ENCODE results near the gene TLR8. TPM values are rescaled to one million over a fixed set of nuclear protein-coding genes. Genes with fewer than 3 reads are reported as not detected.

Gene TLR8
- total RNA-seq, 1 donor from 2014 or later, result not detected

DNA sequence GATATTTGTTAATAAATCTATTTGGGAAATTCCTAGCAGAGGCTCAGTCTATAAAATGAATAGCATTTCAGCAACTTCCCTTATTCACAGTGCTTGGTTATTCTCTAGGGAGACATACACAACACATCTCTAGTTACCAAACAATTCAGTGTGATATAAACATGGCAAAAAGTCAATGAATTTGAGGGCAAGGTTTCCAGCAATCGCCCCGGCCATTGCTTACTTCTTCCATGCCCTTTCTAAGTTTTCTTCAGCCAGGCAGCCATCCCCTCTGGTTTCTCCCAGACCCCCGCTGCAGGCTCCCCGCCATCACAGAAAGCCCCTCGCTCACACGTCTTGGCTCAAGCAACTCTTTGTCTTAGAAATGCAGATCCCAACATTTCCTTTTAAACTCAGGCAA is 35.2 kb upstream of the TLR8 start:
- no peak overlapping the region for H3K4me3 ChIP-seq (ENCODE audit: insufficient read depth, low read depth, low read length)
- no peak overlapping the region for H3K27ac Mint-ChIP-seq (ENCODE audit: unreplicated experiment)
- H3K9me3 ChIP-seq (ENCODE audit: insufficient read depth, low read depth, low read length), result no peaks in the 10 kb centered on the region
- H3K36me3 Mint-ChIP-seq (ENCODE audit: low read depth, unreplicated experiment), result no peaks in the 10 kb centered on the region
- H3K4me2 ChIP-seq (ENCODE audit: low read length), result no peak overlapping the region
- no peaks in the 10 kb centered on the region for H3K4me1 ChIP-seq (ENCODE audit: insufficient read depth, low read length)
- no peaks in the 10 kb centered on the region for H3K4me1 Mint-ChIP-seq (ENCODE audit: low read depth, unreplicated experiment)
- no peak overlapping the region for H2AFZ ChIP-seq (ENCODE audit: low read depth, low read length)
- H3K79me2 ChIP-seq (ENCODE audit: insufficient read depth, low read length), result no peaks in the 10 kb centered on the region
- no peak overlapping the region for H3K4me3 Mint-ChIP-seq (ENCODE audit: unreplicated experiment)
- H3K27me3 Mint-ChIP-seq (ENCODE audit: low read depth, unreplicated experiment), result peaks cover 2% of the 10 kb centered on the region
- no peak for FAIRE-seq
- TF ChIP-seq, protein P1, sequence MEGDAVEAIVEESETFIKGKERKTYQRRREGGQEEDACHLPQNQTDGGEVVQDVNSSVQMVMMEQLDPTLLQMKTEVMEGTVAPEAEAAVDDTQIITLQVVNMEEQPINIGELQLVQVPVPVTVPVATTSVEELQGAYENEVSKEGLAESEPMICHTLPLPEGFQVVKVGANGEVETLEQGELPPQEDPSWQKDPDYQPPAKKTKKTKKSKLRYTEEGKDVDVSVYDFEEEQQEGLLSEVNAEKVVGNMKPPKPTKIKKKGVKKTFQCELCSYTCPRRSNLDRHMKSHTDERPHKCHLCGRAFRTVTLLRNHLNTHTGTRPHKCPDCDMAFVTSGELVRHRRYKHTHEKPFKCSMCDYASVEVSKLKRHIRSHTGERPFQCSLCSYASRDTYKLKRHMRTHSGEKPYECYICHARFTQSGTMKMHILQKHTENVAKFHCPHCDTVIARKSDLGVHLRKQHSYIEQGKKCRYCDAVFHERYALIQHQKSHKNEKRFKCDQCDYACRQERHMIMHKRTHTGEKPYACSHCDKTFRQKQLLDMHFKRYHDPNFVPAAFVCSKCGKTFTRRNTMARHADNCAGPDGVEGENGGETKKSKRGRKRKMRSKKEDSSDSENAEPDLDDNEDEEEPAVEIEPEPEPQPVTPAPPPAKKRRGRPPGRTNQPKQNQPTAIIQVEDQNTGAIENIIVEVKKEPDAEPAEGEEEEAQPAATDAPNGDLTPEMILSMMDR (IDR thresholded peaks at IDR 0.05; ENCODE audit: insufficient read depth, low read depth, low read length), result no peak
- H3K36me3 ChIP-seq (ENCODE audit: insufficient read depth, low read length), result no peaks in the 10 kb centered on the region
- H3K27ac ChIP-seq (ENCODE audit: low read depth, low read length), result no peak overlapping the region
- no peaks in the 10 kb centered on the region for H3K27me3 ChIP-seq (ENCODE audit: insufficient read depth, low read length)
- H4K20me1 ChIP-seq (ENCODE audit: insufficient read depth, low read length), result no peaks in the 10 kb centered on the region
- no peak overlapping the region for H3K9ac ChIP-seq (ENCODE audit: low read length)
- no peak for DNase-seq (ENCODE audit: low read depth)
- no peaks in the 10 kb centered on the region for H3K9me3 Mint-ChIP-seq (ENCODE audit: unreplicated experiment)

DNA sequence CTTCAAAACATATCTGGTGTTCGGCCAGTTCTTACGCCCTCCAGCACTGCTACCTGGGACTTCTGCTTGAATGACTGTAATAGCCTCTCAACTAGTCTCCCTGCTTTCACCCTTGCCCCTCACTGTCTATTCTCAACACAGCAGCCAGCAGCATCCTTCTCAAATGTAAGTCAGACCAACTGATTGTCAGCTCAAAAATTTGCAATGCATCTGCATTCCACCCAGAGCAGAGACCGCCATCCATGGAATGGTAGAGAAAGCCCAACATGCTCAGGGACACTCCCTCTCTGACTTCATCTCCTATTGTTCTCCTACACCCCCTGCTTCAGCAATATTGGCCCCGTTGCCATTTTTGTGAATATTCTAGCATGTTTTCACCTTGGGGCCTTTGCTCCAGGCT is 33.7 kb upstream of the TLR8 start:
- H3K79me2 ChIP-seq (ENCODE audit: insufficient read depth, low read length), result no peaks in the 10 kb centered on the region
- H3K27ac ChIP-seq (ENCODE audit: low read depth, low read length), result no peak overlapping the region
- DNase-seq (ENCODE audit: low read depth) (no peak), FAIRE-seq (no peak)
- TF ChIP-seq, protein P1 (IDR thresholded peaks at IDR 0.05; ENCODE audit: insufficient read depth, low read depth, low read length), result no peak
- TF ChIP-seq EZH2 (IDR thresholded peaks at IDR 0.05; ENCODE audit: insufficient read depth, low read length), result no peak
- H3K4me3 ChIP-seq (ENCODE audit: insufficient read depth, low read depth, low read length), result no peak overlapping the region
- no peak overlapping the region for H3K9ac ChIP-seq (ENCODE audit: low read length)
- no peak overlapping the region for H3K4me2 ChIP-seq (ENCODE audit: low read length)
- H3K4me1 Mint-ChIP-seq (ENCODE audit: low read depth, unreplicated experiment), result no peaks in the 10 kb centered on the region
- H3K36me3 Mint-ChIP-seq (ENCODE audit: low read depth, unreplicated experiment), result no peaks in the 10 kb centered on the region
- no peaks in the 10 kb centered on the region for H3K27me3 ChIP-seq (ENCODE audit: insufficient read depth, low read length)
- no peaks in the 10 kb centered on the region for H3K9me3 Mint-ChIP-seq (ENCODE audit: unreplicated experiment)
- H4K20me1 ChIP-seq (ENCODE audit: insufficient read depth, low read length), result no peaks in the 10 kb centered on the region
- H3K9me3 ChIP-seq (ENCODE audit: insufficient read depth, low read depth, low read length), result no peaks in the 10 kb centered on the region
- H3K27me3 Mint-ChIP-seq (ENCODE audit: low read depth, unreplicated experiment), result peaks cover 2% of the 10 kb centered on the region
- no peak overlapping the region for H3K4me3 Mint-ChIP-seq (ENCODE audit: unreplicated experiment)
- no peak overlapping the region for H2AFZ ChIP-seq (ENCODE audit: low read depth, low read length)
- H3K27ac Mint-ChIP-seq (ENCODE audit: unreplicated experiment), result no peak overlapping the region
- no peaks in the 10 kb centered on the region for H3K36me3 ChIP-seq (ENCODE audit: insufficient read depth, low read length)
- H3K4me1 ChIP-seq (ENCODE audit: insufficient read depth, low read length), result no peaks in the 10 kb centered on the region

DNA sequence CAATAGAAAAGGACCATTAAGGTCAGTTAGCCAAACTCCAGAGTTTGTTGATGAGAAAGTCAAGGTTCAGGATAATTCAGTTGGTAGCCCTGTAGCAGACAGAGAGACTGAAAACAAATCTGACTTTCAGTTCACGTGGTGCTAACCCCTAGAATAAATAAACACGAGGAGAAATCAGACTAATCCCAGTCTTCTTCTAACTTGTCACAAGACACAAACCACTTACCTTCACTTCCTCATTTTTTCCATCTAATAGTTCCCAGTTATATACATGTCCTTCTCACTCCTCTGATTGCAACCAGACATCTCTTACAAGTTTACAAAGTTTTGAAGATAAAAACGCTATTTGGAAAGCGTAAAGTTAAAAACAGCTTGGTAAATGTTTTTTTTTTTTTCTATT is 31.8 kb upstream of the TLR8 start:
- peaks cover 2% of the 10 kb centered on the region for H3K27me3 Mint-ChIP-seq (ENCODE audit: low read depth, unreplicated experiment)
- H3K4me3 Mint-ChIP-seq (ENCODE audit: unreplicated experiment), result no peak overlapping the region
- H3K27ac ChIP-seq (ENCODE audit: low read depth, low read length), result no peak overlapping the region
- no peaks in the 10 kb centered on the region for H3K36me3 Mint-ChIP-seq (ENCODE audit: low read depth, unreplicated experiment)
- H3K9me3 Mint-ChIP-seq (ENCODE audit: unreplicated experiment), result no peaks in the 10 kb centered on the region
- no peak overlapping the region for H2AFZ ChIP-seq (ENCODE audit: low read depth, low read length)
- H3K27ac Mint-ChIP-seq (ENCODE audit: unreplicated experiment), result no peak overlapping the region
- TF ChIP-seq EZH2 (IDR thresholded peaks at IDR 0.05; ENCODE audit: insufficient read depth, low read length), result no peak
- TF ChIP-seq, protein P1 (IDR thresholded peaks at IDR 0.05; ENCODE audit: insufficient read depth, low read depth, low read length), result no peak
- H3K4me1 ChIP-seq (ENCODE audit: insufficient read depth, low read length), result no peaks in the 10 kb centered on the region
- no peaks in the 10 kb centered on the region for H3K9me3 ChIP-seq (ENCODE audit: insufficient read depth, low read depth, low read length)
- H3K4me2 ChIP-seq (ENCODE audit: low read length), result no peak overlapping the region
- no peaks in the 10 kb centered on the region for H3K79me2 ChIP-seq (ENCODE audit: insufficient read depth, low read length)
- H3K4me1 Mint-ChIP-seq (ENCODE audit: low read depth, unreplicated experiment), result no peaks in the 10 kb centered on the region
- H3K36me3 ChIP-seq (ENCODE audit: insufficient read depth, low read length), result no peaks in the 10 kb centered on the region
- no peaks in the 10 kb centered on the region for H3K27me3 ChIP-seq (ENCODE audit: insufficient read depth, low read length)
- no peak overlapping the region for H3K4me3 ChIP-seq (ENCODE audit: insufficient read depth, low read depth, low read length)
- no peak for DNase-seq (ENCODE audit: low read depth)
- H4K20me1 ChIP-seq (ENCODE audit: insufficient read depth, low read length), result no peaks in the 10 kb centered on the region
- H3K9ac ChIP-seq (ENCODE audit: low read length), result no peak overlapping the region
- peak; percentile 78 for FAIRE-seq

Measured in astrocyte (in vitro differentiated cells and primary cell).